Breast epithelium (tissue), 3 donors: Measurements from ENCODE around the gene RAB28.

Source experiments
- CTCF ChIP-seq, 3 donors: fragments of 450-650 bp; IDR thresholded peaks; one replicate each; pipeline ENCODE4 v1.5.1; 2016 to 2017; ENCODE audit warnings: antibody characterized with exemption in 3 of 3, mild to moderate bottlenecking in 3 of 3, moderate library complexity in 3 of 3
- POLR2AphosphoS5 ChIP-seq, 3 donors: sonication (generic); formaldehyde crosslinking; IDR thresholded peaks; one replicate each; pipeline ENCODE4 v1.6.1; 2017; ENCODE audit warnings: antibody characterized with exemption in 3 of 3

- TF ChIP-seq CTCF (IDR thresholded peaks at IDR 0.05) (no peak), POLR2AphosphoS5 (IDR thresholded peaks at IDR 0.05) (no peak)
These were observed 53.1 kb downstream of the RAB28 start for GRCh38 chr4:13430834-13431568.
